B cell (primary cell): Measurements from ENCODE around the gene BCAR3. TPM values are rescaled to one million over a fixed set of nuclear protein-coding genes. Genes with fewer than 3 reads are reported as not detected.
A peak's percentile ranks its signal among the peaks of the same experiment; 100 is the strongest.

Experiments used
- ATAC-seq: fragments of 200-7000 bp; cut with Tn5 transposase; one replicate; pipeline ENCODE4 v1.10.0; 2021; ENCODE audit warnings: low read depth, mild to moderate bottlenecking, moderate number of reproducible peaks, moderate library complexity
- CTCF ChIA-PET: fragments of 350-600 bp; sonication (Branson Sonifier 250); formaldehyde crosslinking; loops from one replicate; lab custom pipeline; 2021; ENCODE audit warnings: antibody characterized with exemption, inconsistent platforms; lab: Charles Lee
- POLR2A ChIA-PET: fragments of 350-600 bp; sonication (Branson Sonifier 250); formaldehyde crosslinking; loops from one replicate; lab custom pipeline; 2021; ENCODE audit warnings: antibody characterized with exemption; lab: Charles Lee
- DNase-seq: peaks from one replicate; pipeline ENCODE4 v3.0.0; 2013
- H2AFZ ChIP-seq: 2 replicates; pipeline ENCODE4 v1.6.1; 2012; ENCODE audit warnings: mild to moderate bottlenecking, low read depth, low read length; ENCODE audit not compliant: insufficient read depth, poor library complexity, severe bottlenecking
- H3K27ac ChIP-seq, 2 donors: 1 replicate in 1 of 2; 2 replicates in 1 of 2; pipeline ENCODE4 v1.5.1; 2012 to 2013; ENCODE audit warnings: low read length in 2 of 2, mild to moderate bottlenecking in 2 of 2, moderate library complexity in 1 of 2
- H3K27me3 ChIP-seq, 4 experiments: fragments of 200-600 bp in 1 of 4; sonication (generic) in 1 of 4; replicated peaks in 1 of 4; 1 replicate in 2 of 4; 2 replicates in 2 of 4; pipeline versions ENCODE4 v1.6.1 to v1.7.0; 2013 to 2016; ENCODE audit warnings: low read length in 3 of 4, mild to moderate bottlenecking in 2 of 4, mixed read lengths in 1 of 4, moderate library complexity in 1 of 4; ENCODE audit not compliant: insufficient read depth in 4 of 4, control insufficient read depth in 3 of 4; ENCODE audit errors: control extremely low read depth in 1 of 4
- H3K36me3 ChIP-seq, 2 experiments: replicated peaks in 1 of 2; 1 replicate in 1 of 2; 2 replicates in 1 of 2; pipeline versions ENCODE4 v1.6.1 to v1.7.1; 2013; ENCODE audit warnings: low read length in 1 of 2; ENCODE audit not compliant: insufficient read depth in 2 of 2, control insufficient read depth in 1 of 2; ENCODE audit errors: control extremely low read depth in 1 of 2, extremely low read depth in 1 of 2
- H3K4me1 ChIP-seq, 2 donors: fragments of 200-600 bp in 1 of 2; sonication (generic) in 1 of 2; 1 replicate in 1 of 2; 2 replicates in 1 of 2; pipeline versions ENCODE4 v1.5.1 to v1.6.1; 2013 to 2017; ENCODE audit warnings: low read length in 2 of 2; ENCODE audit not compliant: control insufficient read depth in 2 of 2, insufficient read depth in 2 of 2
- H3K4me2 ChIP-seq: replicated peaks from 2 replicates; pipeline ENCODE3; 2012; ENCODE audit warnings: mild to moderate bottlenecking, low read depth, low read length; ENCODE audit not compliant: poor library complexity, severe bottlenecking
- H3K4me3 ChIP-seq, 5 experiments: fragments of 200-600 bp in 1 of 5; sonication (generic) in 1 of 5; 1 replicate in 3 of 5; 2 replicates in 2 of 5; pipeline versions ENCODE4 v1.5.1 to v1.7.0; 2011 to 2016; ENCODE audit warnings: low read length in 4 of 5, mild to moderate bottlenecking in 4 of 5, low read depth in 2 of 5, control low read depth in 1 of 5, moderate library complexity in 1 of 5; ENCODE audit not compliant: insufficient read depth in 1 of 5; ENCODE audit errors: control extremely low read depth in 1 of 5, extremely low read depth in 1 of 5
- H3K79me2 ChIP-seq: fragments of 200-600 bp; sonication (generic); one replicate; pipeline ENCODE4 v1.6.0; 2016; ENCODE audit warnings: low read length; ENCODE audit not compliant: control insufficient read depth, insufficient read depth
- H3K9ac ChIP-seq: fragments of 200-600 bp; sonication (generic); 2 replicates; pipeline ENCODE4 v1.6.1; 2017; ENCODE audit warnings: mild to moderate bottlenecking, low read length, moderate library complexity
- H3K9me3 ChIP-seq, 3 donors: one replicate each; pipeline versions ENCODE4 v1.6.1 to v1.7.1; 2013; ENCODE audit warnings: low read length in 2 of 3; ENCODE audit not compliant: control insufficient read depth in 2 of 3, insufficient read depth in 1 of 3; ENCODE audit errors: control extremely low read depth in 1 of 3
- H4K20me1 ChIP-seq: 2 replicates; pipeline ENCODE4 v1.6.0; 2012; ENCODE audit warnings: mild to moderate bottlenecking, low read length; ENCODE audit not compliant: insufficient read depth, control insufficient read depth, poor library complexity, severe bottlenecking
- H3K27ac Mint-ChIP-seq: one replicate; pipeline ENCODE4 v1.8.0; 2021; ENCODE audit warnings: mixed read lengths
- H3K27me3 Mint-ChIP-seq: one replicate; pipeline ENCODE4 v1.8.0; 2021; ENCODE audit warnings: mixed read lengths
- H3K4me1 Mint-ChIP-seq: one replicate; pipeline ENCODE4 v1.8.0; 2021; ENCODE audit warnings: mixed read lengths
- H3K4me3 Mint-ChIP-seq: one replicate; pipeline ENCODE4 v1.8.0; 2021; ENCODE audit warnings: mixed read lengths
- H3K9me3 Mint-ChIP-seq: one replicate; pipeline ENCODE4 v1.8.0; 2022; ENCODE audit warnings: mixed read lengths; ENCODE audit not compliant: insufficient read depth
- EZH2 ChIP-seq: IDR thresholded peaks from 2 replicates; pipeline ENCODE4 v1.6.1; 2012; ENCODE audit warnings: borderline replicate concordance, low read depth, mild to moderate bottlenecking, moderate library complexity, low read length; ENCODE audit not compliant: insufficient read depth, poor library complexity, severe bottlenecking
- WGBS: methylation state at CpG from one replicate; pipeline ENCODE4 v1.1.5; 2013; ENCODE audit warnings: missing lambda C conversion rate; ENCODE audit not compliant: insufficient coverage; 5-methylcytosine and 5-hydroxymethylcytosine counted together
- intact Hi-C: fragments of 100-400 bp; cut with micrococcal nuclease; formaldehyde crosslinking; loops from one replicate; pipeline ENCODE4 v1.10.0; 2022
- polyA plus RNA-seq: library from polyadenylated mRNA; depleted of rRNA; stranded (reverse); fragments of >200 nt; gene quantifications from 2 replicates; pipeline ENCODE4 v1.2.3, GENCODE V29; 2012
- total RNA-seq, 2 donors: library from RNA; stranded (reverse); fragments of 120-200 nt in 1 of 2; gene quantifications; 1 replicate in 1 of 2; 2 replicates in 1 of 2; pipeline versions ENCODE4 v1.2.3 to v1.2.4, GENCODE V29; 2013 to 2022
- TF ChIP-seq, protein P1 (sequence below): fragments of 200-600 bp; IDR thresholded peaks from one replicate; pipeline ENCODE4 v1.8.0; 2022; ENCODE audit warnings: antibody characterized with exemption, mild to moderate bottlenecking

Gene BCAR3
- total and polyA plus RNA-seq, 2 donors (not counting 1 experiment from before 2014, with no cell fraction given), result 6.7 to 13.0 TPM

DNA sequence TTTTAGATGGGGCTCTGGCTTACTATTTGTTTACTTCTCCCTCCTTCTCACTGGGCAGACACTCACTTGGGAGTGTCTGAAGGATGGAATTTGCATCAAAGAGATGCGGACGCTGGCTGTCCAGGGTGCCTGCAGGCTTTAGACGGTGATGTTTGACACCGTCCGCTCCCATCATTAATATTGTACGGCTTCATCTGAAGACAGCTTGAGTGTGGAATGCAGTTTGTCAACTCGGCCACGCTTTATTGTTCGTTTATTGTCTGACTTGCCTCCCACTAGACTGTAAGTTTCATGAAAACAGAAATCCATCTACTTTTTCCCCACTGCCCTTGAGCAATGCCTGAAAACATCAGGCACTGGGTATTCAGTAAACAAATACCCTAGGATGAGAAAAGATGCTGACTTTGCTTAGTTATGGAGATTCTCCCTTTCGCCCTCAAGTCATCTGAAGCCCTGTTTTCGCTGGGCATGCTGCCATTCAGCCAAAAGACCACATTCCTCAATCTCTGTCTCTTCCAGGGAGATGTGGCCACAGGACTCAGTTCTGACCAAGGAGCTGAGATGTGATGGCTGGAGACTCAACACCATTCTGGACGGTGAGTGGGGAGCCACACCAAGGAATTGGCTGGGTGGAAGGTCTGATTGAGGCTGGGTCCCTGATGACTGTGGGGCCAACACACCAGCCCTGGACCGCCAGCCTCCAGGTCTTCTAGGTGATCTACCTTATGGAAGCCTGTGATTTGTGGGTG lies 87.6 kb downstream of the BCAR3 start:
- Histone ChIP-seq H4K20me1 (no peaks in the 10 kb centered on the region), H3K27me3 (no peaks in the 10 kb centered on the region), H2AFZ (no peak overlapping the region), H3K27ac (no peak overlapping the region), H3K4me3 (no peak overlapping the region), H3K4me2 (no peak overlapping the region), H3K36me3 (peaks cover 0 to 10% of the 10 kb centered on the region in 2 experiments), H3K9me3 (no peaks in the 10 kb centered on the region), H3K9ac (no peak overlapping the region), H3K4me1 (peaks cover 10 to 13% of the 10 kb centered on the region in 2 donors), H3K79me2 (no peaks in the 10 kb centered on the region)
- intact Hi-C loops, result no loop called here
- H3K27ac Mint-ChIP-seq, result no peak overlapping the region
- CTCF ChIA-PET, result interaction anchor here (2.9 kb wide), 1 partner anchor 35 kb away, joined by 8 read pairs; no protein-coding TSS in a partner anchor
- no peaks in the 10 kb centered on the region for H3K9me3 Mint-ChIP-seq
- POLR2A ChIA-PET, result interaction anchor here (0.5 kb wide), 1 partner anchor 138 kb away, joined by 3 read pairs; no protein-coding TSS in a partner anchor
- WGBS, result 88% methylated on average over 9 of the region's 13 CpGs
- H3K4me1 Mint-ChIP-seq, result peaks cover 19% of the 10 kb centered on the region
- H3K4me3 Mint-ChIP-seq, result no peak overlapping the region
- no peak for TF ChIP-seq EZH2
- TF ChIP-seq, protein P1, sequence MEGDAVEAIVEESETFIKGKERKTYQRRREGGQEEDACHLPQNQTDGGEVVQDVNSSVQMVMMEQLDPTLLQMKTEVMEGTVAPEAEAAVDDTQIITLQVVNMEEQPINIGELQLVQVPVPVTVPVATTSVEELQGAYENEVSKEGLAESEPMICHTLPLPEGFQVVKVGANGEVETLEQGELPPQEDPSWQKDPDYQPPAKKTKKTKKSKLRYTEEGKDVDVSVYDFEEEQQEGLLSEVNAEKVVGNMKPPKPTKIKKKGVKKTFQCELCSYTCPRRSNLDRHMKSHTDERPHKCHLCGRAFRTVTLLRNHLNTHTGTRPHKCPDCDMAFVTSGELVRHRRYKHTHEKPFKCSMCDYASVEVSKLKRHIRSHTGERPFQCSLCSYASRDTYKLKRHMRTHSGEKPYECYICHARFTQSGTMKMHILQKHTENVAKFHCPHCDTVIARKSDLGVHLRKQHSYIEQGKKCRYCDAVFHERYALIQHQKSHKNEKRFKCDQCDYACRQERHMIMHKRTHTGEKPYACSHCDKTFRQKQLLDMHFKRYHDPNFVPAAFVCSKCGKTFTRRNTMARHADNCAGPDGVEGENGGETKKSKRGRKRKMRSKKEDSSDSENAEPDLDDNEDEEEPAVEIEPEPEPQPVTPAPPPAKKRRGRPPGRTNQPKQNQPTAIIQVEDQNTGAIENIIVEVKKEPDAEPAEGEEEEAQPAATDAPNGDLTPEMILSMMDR, result no peak
- DNase-seq (no peak), ATAC-seq (no peak)
- H3K27me3 Mint-ChIP-seq, result no peaks in the 10 kb centered on the region

DNA sequence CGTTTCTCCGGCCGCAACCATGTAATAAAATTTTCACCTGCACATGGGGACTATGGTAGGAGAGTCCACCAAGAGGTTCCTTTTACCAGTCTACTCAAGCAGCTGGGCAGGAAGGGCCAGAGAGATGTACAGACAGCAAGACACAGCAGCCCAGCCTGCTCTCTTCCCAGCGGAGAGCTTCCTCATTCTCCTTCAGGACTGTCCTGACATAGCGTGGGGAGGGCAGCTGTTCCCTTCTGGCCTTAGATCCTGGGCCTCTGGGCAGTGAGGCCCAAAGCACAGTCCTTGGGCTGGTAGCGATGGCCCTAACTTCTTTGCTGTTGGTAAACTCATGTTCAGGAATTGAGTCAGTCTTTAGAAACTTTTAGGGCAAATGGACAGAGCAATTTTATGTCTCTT lies 89.1 kb downstream of the BCAR3 start:
- peak overlapping the region; percentile 54 for H3K4me3 Mint-ChIP-seq
- intact Hi-C loops, result no loop called here
- POLR2A ChIA-PET, result no interaction called here
- H3K9me3 Mint-ChIP-seq, result no peaks in the 10 kb centered on the region
- Histone ChIP-seq H3K36me3 (peaks cover 0 to 24% of the 10 kb centered on the region in 2 experiments), H3K27ac (no peak overlapping the region), H3K79me2 (no peaks in the 10 kb centered on the region), H4K20me1 (no peaks in the 10 kb centered on the region), H3K4me1 (peaks cover 10 to 13% of the 10 kb centered on the region in 2 donors), H3K9me3 (no peaks in the 10 kb centered on the region), H3K9ac (no peak overlapping the region), H3K4me3 (no peak overlapping the region), H3K4me2 (no peak overlapping the region), H2AFZ (no peak overlapping the region), H3K27me3 (no peaks in the 10 kb centered on the region)
- ATAC-seq (no peak), DNase-seq (no peak)
- H3K27ac Mint-ChIP-seq, result peak overlapping the region; percentile 75
- no peaks in the 10 kb centered on the region for H3K27me3 Mint-ChIP-seq
- H3K4me1 Mint-ChIP-seq, result peaks cover 22% of the 10 kb centered on the region
- no peak for TF ChIP-seq EZH2
- TF ChIP-seq, protein P1, result no peak
- CTCF ChIA-PET, result interaction anchor here (0.9 to 2.9 kb wide), 3 partner anchors 13 to 258 kb away, joined by 3 to 8 read pairs (median 3); no protein-coding TSS in a partner anchor
- 91% methylated on average over 5 of the region's 6 CpGs for WGBS
